Ecto neural progenitor cell (in vitro differentiated cells): Measurements from ENCODE around the gene GJD3.
"Not testable (repeated sequence)": the region's sequence is repeated elsewhere in the genome, so short reads cannot be mapped to it uniquely, and the experiment has no call there.

Experiments
- DNase-seq: peaks from one replicate; pipeline ENCODE4 v3.0.0-alpha.2; 2018; ENCODE audit warnings: low spot score

GJD3 gene

GRCh38 chr17:40364121-40364861 lies at the start of gene GJD3:
Gene GJD3, minus strand, starts transcription at chr17:40364737. Its CDS starts 922 bp downstream, at chr17:40363815.
- peak; percentile 67 for DNase-seq

GRCh38 chr17:40414312-40414711 lies 49.8 kb upstream of the GJD3 start:
- DNase-seq, result not testable (repeated sequence)

GRCh38 chr17:40412880-40413279 lies 48.3 kb upstream of the GJD3 start:
- no peak for DNase-seq

GRCh38 chr17:40411821-40412220 lies 47.3 kb upstream of the GJD3 start:
- DNase-seq, result no peak

- DNase-seq, result no peak
These were observed 45.5 kb upstream of the GJD3 start for GRCh38 chr17:40410082-40410481.

- DNase-seq, result not testable (repeated sequence)
These were observed 45.0 kb upstream of the GJD3 start for GRCh38 chr17:40409540-40409939.

GRCh38 chr17:40407460-40407859 lies 42.9 kb upstream of the GJD3 start:
- no peak for DNase-seq

- DNase-seq, result no peak
These were observed 39.5 kb upstream of the GJD3 start for GRCh38 chr17:40404003-40404402.

GRCh38 chr17:40402668-40403067 lies 38.1 kb upstream of the GJD3 start:
- no peak for DNase-seq

GRCh38 chr17:40399185-40399584 lies 34.6 kb upstream of the GJD3 start:
- DNase-seq, result no peak

- not testable (repeated sequence) for DNase-seq
These were observed 22.0 kb upstream of the GJD3 start for GRCh38 chr17:40386555-40386954.

- DNase-seq, result no peak
These were observed 17.7 kb upstream of the GJD3 start for GRCh38 chr17:40382251-40382650.

GRCh38 chr17:40378966-40379365 lies 14.4 kb upstream of the GJD3 start:
- DNase-seq, result no peak

GRCh38 chr17:40377832-40378231 lies 13.3 kb upstream of the GJD3 start:
- no peak for DNase-seq

GRCh38 chr17:40376541-40376940 lies 12.0 kb upstream of the GJD3 start:
- DNase-seq, result not testable (repeated sequence)

GRCh38 chr17:40375786-40376185 lies 11.2 kb upstream of the GJD3 start:
- DNase-seq, result not testable (repeated sequence)

- DNase-seq, result no peak
These were observed 10.4 kb upstream of the GJD3 start for GRCh38 chr17:40374821-40375498.

GRCh38 chr17:40373999-40374398 lies 9.5 kb upstream of the GJD3 start:
- no peak for DNase-seq

- DNase-seq, result no peak
These were observed 8.8 kb upstream of the GJD3 start for GRCh38 chr17:40373324-40373723.

- not testable (repeated sequence) for DNase-seq
These were observed 8.1 kb upstream of the GJD3 start for GRCh38 chr17:40372644-40373043.

GRCh38 chr17:40372031-40372430 lies 7.5 kb upstream of the GJD3 start:
- no peak for DNase-seq

- no peak for DNase-seq
These were observed 6.9 kb upstream of the GJD3 start for GRCh38 chr17:40371261-40371929.

GRCh38 chr17:40369923-40370322 lies 5.4 kb upstream of the GJD3 start:
- no peak for DNase-seq
